ENCODE results near the gene GPD2.
A peak's percentile ranks its signal among the peaks of the same experiment; 100 is the strongest.

The GPD2 gene

DNA sequence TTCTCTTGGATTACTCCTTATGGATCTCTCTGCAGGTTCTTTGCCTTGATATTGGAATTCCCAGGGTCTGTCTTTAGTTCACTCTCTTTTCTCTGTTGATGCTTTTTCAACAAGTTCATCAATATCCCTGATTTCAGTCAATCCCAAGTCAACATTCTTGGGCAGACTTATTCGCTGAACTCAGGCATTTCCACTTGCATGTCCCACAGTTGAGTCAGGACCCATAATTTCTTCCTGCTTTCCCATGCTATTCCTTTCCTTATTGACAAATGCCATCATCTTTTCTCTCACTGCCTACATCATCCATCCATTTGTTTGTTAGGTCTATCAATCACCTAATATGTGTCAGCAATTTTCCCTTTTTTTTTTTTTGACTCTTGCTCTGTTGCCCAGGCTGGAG, 11.6 kb downstream of the GPD2 start:
- DNase-seq (ENCODE audit: low read depth) = peak; percentile 42
- TF ChIP-seq CTCF (conservative IDR thresholded peaks at IDR 0.05; ENCODE audit: low read length) = no peak
- H3K4me3 ChIP-seq (ENCODE audit: low read length) = no peak overlapping the region

- no peak overlapping the region for H3K4me3 ChIP-seq (ENCODE audit: low read length)
- no peak for TF ChIP-seq CTCF (conservative IDR thresholded peaks at IDR 0.05; ENCODE audit: low read length)
- DNase-seq (ENCODE audit: low read depth) = peak; percentile 61
Measured at GRCh38 chr2:156448766-156449165, 12.6 kb downstream of the GPD2 start.

DNA sequence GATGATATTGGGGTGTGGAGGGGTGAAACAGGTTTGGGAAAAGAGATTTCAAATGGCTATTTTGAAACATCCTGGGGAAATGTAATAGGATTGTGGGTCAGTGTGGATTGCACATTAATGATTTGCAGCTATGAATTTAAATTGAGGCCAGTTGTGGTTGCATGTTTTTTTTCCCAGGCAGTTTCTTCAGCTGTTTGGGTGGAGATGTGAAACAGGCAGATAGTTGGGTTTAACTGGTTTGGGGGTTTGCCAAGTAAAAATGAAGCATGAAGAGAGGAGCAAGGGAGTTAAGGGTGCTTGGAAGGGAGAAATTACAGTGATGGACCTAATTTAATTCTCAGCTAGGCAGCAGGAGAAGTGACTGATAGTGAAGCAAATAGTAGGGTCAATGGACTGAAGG, 16.8 kb downstream of the GPD2 start:
- no peak for TF ChIP-seq CTCF (conservative IDR thresholded peaks at IDR 0.05; ENCODE audit: low read length)
- no peak overlapping the region for H3K4me3 ChIP-seq (ENCODE audit: low read length)
- peak; percentile 95 for DNase-seq (ENCODE audit: low read depth)

DNA sequence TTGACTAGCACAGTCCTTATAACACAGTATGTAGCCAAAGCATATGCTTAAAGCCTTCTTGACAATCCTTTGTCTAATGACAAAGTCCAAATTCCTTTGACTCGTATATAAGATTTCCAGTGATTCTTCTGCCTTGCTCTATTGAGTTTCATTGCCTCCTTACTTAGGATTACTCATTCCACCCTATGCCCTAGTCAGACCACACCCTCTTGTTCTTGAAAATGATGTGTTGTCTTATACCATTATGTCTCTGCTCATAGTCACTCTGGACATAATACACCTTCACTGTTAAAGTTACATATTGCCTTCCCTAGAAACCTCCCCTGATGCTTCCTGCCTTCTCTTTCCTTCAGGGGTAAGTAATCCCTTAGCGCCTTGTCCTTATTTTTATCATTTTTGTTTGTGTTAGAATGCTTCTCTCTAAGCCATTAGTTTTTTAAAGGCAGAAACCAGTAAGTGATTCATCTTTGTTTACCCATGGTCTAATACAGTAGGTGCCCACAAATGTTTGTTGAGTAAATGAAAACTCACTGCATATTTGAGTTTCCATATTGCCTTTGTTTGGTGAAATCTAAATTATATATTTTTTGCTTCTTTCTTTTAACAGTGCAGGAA, 19.3 kb downstream of the GPD2 start:
- DNase-seq (ENCODE audit: low read depth) = no peak

DNA sequence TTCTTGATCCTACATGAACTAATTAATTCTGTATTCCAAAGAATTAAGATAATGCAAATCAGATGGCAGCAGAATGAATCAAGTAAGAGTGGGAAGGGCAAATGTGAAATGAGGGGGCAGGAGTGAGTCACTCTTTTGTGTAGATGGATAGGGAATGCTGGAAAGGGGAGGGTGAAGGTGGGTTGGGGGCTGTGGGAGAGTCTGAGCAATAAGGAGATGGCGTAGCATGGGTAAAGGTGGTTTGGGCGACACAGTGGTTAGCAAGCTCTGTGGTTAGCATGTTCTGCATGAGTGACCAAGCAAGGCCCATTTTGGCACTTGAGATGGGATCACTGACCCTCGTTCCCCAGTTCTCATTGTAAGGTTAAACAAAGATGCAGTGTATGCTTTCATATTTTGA, 20.4 kb downstream of the GPD2 start:
- DNase-seq (ENCODE audit: low read depth) = no peak
- no peak overlapping the region for H3K4me3 ChIP-seq (ENCODE audit: low read length)
- TF ChIP-seq CTCF (conservative IDR thresholded peaks at IDR 0.05; ENCODE audit: low read length) = no peak

More for the DNA sequence above, 19.3 kb downstream of the GPD2 start:
- no peak for TF ChIP-seq CTCF (conservative IDR thresholded peaks at IDR 0.05; ENCODE audit: low read length)
- H3K4me3 ChIP-seq (ENCODE audit: low read length) = no peak overlapping the region

- no peak overlapping the region for H3K4me3 ChIP-seq (ENCODE audit: low read length)
- DNase-seq (ENCODE audit: low read depth) = no peak
- TF ChIP-seq CTCF (conservative IDR thresholded peaks at IDR 0.05; ENCODE audit: low read length) = no peak
Measured at GRCh38 chr2:156457523-156458517, 21.6 kb downstream of the GPD2 start.

All from AG10803 (cell line).